Activated CD4-positive, CD25-positive, alpha-beta regulatory T cell treated with anti-CD3 and anti-CD28 coated beads, Interleukin-2, amount 50 U/mL, for 72 hours (primary cell): ENCODE data around the gene VWA2.

Experiments
- DNase-seq: peaks from one replicate; pipeline ENCODE4 v3.0.0; 2021

Gene VWA2

DNA sequence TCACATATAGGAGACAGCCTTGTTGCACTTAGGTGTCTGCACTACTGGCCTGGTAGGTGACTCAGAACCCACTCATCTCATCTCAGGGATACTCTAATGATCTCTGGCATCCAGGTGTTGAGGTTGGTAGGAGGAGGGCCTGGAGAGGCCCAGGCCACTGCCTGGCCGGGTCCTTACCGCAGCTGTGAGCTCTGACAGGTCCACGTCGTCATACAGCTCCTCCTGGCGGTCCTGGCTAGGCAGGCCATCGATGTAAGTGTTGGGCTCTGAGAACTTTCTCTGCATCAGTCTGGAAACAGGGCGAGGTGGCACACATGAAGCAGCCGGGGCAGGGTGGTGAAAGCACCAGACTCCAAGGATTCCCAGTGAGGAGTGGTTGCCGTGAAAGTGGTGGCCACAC, 62.1 kb downstream of the VWA2 start:
- no peak for DNase-seq

- DNase-seq, result no peak
These were observed 63.1 kb downstream of the VWA2 start for GRCh38 chr10:114301951-114302710.

GRCh38 chr10:114303556-114303955, 64.5 kb downstream of the VWA2 start:
- no peak for DNase-seq

- peak; percentile 65 for DNase-seq
These were observed 65.0 kb downstream of the VWA2 start for GRCh38 chr10:114304017-114304570.

GRCh38 chr10:114304571-114305421, 65.7 kb downstream of the VWA2 start:
- DNase-seq, result peak; percentile 56

DNA sequence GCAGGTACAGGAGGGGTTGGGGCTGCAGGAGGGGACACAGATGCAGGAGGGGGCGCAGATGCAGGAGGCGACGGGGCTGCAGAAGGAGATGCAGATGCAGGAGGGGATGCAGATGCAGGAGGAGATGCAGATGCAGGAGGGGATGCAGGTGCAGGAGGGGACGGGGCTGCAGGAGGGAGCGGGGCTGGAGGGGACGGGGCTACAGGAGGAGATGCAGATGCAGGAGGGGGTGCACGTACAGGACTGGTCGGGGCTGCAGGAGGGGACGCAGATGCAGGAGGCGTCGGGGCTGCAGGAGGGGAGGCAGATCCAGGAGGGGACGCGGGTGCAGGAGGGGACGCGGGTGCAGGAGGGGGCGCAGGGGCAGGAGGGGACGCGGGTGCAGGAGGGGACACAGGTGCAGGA, 66.5 kb downstream of the VWA2 start:
- no peak for DNase-seq

DNA sequence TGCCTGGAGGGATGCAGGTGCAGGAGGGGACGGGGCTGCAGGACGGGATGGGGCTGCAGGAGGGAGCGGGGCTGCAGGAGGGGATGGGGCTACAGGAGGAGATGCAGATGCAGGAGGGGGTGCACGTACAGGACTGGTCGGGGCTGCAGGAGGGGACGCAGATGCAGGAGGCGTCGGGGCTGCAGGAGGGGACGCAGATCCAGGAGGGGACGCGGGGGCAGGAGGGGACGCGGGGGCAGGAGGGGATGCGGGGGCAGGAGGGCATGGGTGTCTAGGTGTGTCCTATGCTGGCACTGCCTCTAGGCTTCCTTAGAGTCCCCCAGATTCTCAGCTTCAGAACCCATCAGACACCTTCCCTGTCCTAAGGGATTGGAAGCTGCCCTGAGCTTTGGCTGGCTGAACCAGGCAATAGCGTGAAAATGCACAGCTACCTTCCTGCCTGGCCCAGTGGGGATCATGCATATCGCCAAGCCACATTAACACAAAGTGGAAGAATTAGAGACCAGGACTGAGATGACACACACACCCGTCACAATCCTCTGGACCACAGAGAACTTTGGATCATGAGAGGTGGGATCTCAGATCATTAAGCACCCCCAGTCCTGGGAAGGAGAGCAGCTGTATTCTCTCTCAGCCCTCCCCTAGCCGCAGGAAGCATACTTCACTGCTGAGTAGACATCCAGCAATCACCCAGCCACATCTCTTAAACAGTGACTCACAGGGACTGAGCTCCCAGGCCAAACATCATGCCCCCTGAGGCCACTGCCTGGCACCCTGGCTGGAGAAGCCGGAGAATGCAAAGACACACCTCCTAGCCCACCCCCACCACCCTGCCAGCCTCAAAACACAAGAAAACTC, 67.3 kb downstream of the VWA2 start:
- DNase-seq, result no peak

GRCh38 chr10:114307731-114308130, 68.7 kb downstream of the VWA2 start:
- no peak for DNase-seq

- no peak for DNase-seq
These were observed 69.7 kb downstream of the VWA2 start for GRCh38 chr10:114308531-114309363.

GRCh38 chr10:114309364-114309651, 70.3 kb downstream of the VWA2 start:
- no peak for DNase-seq

- DNase-seq, result no peak
These were observed 71.3 kb downstream of the VWA2 start for GRCh38 chr10:114310346-114310745.

DNA sequence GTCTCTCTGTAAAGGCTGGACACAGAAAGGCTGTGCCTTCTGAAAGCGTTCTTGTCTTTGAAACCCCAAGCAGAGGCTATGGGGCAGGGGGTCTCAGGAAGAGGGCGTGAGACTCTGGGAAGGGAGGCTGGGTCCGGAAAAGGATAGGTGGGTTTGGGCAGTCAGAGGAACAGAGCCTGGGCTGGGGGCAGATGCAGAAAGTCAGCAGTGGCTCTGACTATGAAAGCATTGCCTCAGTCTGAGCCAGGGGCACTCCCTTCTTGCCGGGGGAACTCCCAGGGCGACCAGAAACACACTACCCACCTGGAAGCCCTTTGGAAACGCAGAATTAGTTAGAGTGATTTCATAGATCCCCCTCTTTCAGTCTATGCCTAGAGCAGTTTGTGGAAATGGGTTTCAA, 72.0 kb downstream of the VWA2 start:
- no peak for DNase-seq

GRCh38 chr10:114311496-114312209, 72.6 kb downstream of the VWA2 start:
- no peak for DNase-seq

GRCh38 chr10:114313139-114313538, 74.1 kb downstream of the VWA2 start:
- no peak for DNase-seq

GRCh38 chr10:114313866-114314265, 74.8 kb downstream of the VWA2 start:
- no peak for DNase-seq

- DNase-seq, result no peak
These were observed 76.7 kb downstream of the VWA2 start for GRCh38 chr10:114315566-114316420.

DNA sequence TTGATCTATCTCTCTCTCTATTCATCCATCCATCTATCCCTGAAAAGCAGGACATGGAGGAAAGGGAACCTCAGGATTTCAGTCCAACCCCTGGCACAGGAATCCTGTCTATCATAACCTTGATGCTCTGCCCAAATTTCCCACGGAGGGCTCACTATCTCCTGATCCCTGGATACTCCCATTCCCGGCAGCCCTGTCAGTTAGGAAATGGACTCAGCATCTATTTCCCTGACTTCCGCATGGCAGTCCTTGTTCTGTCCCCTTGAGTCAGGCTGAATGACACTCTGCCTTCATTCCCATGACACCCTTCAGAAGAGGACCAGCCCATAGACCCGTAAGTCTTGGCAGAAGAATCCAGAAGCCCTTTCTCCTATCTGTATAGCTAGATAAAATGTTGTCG, 77.7 kb downstream of the VWA2 start:
- no peak for DNase-seq

- DNase-seq, result no peak
These were observed 80.6 kb downstream of the VWA2 start for GRCh38 chr10:114319406-114320248.
